HL-60 (cell line): ENCODE data around the gene APOBEC3F.

ENCODE experiments used
- DNase-seq, 2 experiments: peaks; one replicate each; pipeline ENCODE4 v3.0.0-alpha.2; 2010 to 2020; ENCODE audit warnings: low read depth in 1 of 2, low spot score in 1 of 2
- H3K27ac ChIP-seq: fragments of 250-450 bp; sonication (Bioruptor Pico); replicated peaks from 2 replicates; pipeline ENCODE4 v1.5.1; 2020; ENCODE audit warnings: mild to moderate bottlenecking, moderate library complexity
- H3K27me3 ChIP-seq: fragments of 250-450 bp; sonication (Bioruptor Pico); 2 replicates; pipeline ENCODE4 v1.5.1; 2021; ENCODE audit warnings: mild to moderate bottlenecking, moderate library complexity; ENCODE audit not compliant: insufficient read depth, poor library complexity, severe bottlenecking
- H3K4me3 ChIP-seq: replicated peaks from 2 replicates; pipeline ENCODE4 v1.5.1; 2011; ENCODE audit warnings: mild to moderate bottlenecking, control low read depth, low read length; ENCODE audit not compliant: insufficient read depth
- CTCF ChIP-seq: IDR thresholded peaks from one replicate; pipeline ENCODE4 v1.5.1; 2011; ENCODE audit warnings: low read length, control low read depth, inconsistent platforms; ENCODE audit not compliant: insufficient read depth
- GABPA ChIP-seq: IDR thresholded peaks from 2 replicates; pipeline ENCODE4 v1.6.1; 2012; ENCODE audit warnings: low read depth
- POLR2AphosphoS5 ChIP-seq: IDR thresholded peaks from 2 replicates; pipeline ENCODE4 v1.6.1; 2012; ENCODE audit warnings: low read depth
- REST ChIP-seq: IDR thresholded peaks from 2 replicates; pipeline ENCODE4 v1.6.1; 2012; ENCODE audit warnings: low read depth; ENCODE audit not compliant: insufficient replicate concordance
- SPI1 ChIP-seq: IDR thresholded peaks from 2 replicates; pipeline ENCODE4 v1.6.1; 2012; ENCODE audit warnings: low read depth, mild to moderate bottlenecking, borderline replicate concordance

Gene APOBEC3F

GRCh38 chr22:39101226-39101625, 60.6 kb downstream of the APOBEC3F start:
- Histone ChIP-seq H3K27me3 (no peaks in the 10 kb centered on the region), H3K4me3 (no peak overlapping the region), H3K27ac (no peak overlapping the region)
- DNase-seq: no peak
- no peak for TF ChIP-seq REST
- no peak for TF ChIP-seq SPI1
- no peak for TF ChIP-seq CTCF
- TF ChIP-seq POLR2AphosphoS5: no peak
- no peak for TF ChIP-seq GABPA

- no peaks in the 10 kb centered on the region for H3K27me3 ChIP-seq
- TF ChIP-seq SPI1: no peak
- no peak for TF ChIP-seq CTCF
- TF ChIP-seq GABPA: no peak
- TF ChIP-seq POLR2AphosphoS5: no peak
- TF ChIP-seq REST: no peak
- H3K4me3 ChIP-seq: no peak overlapping the region
- no peak for DNase-seq
- H3K27ac ChIP-seq: no peak overlapping the region
Observed at GRCh38 chr22:39103431-39103830, 62.8 kb downstream of the APOBEC3F start.
